OCI-LY7 (cell line): ENCODE measurements around the gene USP37. TPM values are rescaled to one million over a fixed set of nuclear protein-coding genes. Genes with fewer than 3 reads are reported as not detected.
"Not testable (repeated sequence)": the region's sequence is repeated elsewhere in the genome, so short reads cannot be mapped to it uniquely, and the experiment has no call there.

ENCODE experiments used
- BruUV-seq: library from RNA; stranded (reverse); fragments of 400-500 nt; replicated peaks from 2 replicates; lab custom pipeline; 2021; lab: Mats Ljungman, UMichigan
- CTCF ChIA-PET: fragments of 300-600 bp; sonication (Branson Sonifier 250); formaldehyde crosslinking; loops from one replicate; lab custom pipeline; 2022; ENCODE audit warnings: antibody characterized with exemption; ENCODE audit not compliant: unreplicated experiment; lab: Charles Lee
- POLR2A ChIA-PET: fragments of 300-600 bp; sonication (Branson Sonifier 250); formaldehyde crosslinking; loops from one replicate; lab custom pipeline; 2022; ENCODE audit warnings: antibody characterized with exemption; lab: Charles Lee
- DNase-seq: peaks from one replicate; pipeline ENCODE4 v3.0.0-alpha.2; 2015; ENCODE audit warnings: low spot score
- H2AFZ ChIP-seq: fragments of 200-600 bp; sonication (generic), shearing (Covaris generic); 2 replicates; pipeline ENCODE4 v1.6.1; 2014; ENCODE audit warnings: mild to moderate bottlenecking, antibody characterized with exemption, low read length, moderate library complexity
- H3K27ac ChIP-seq: fragments of 200-600 bp; sonication (generic); 2 replicates; pipeline ENCODE4 v1.5.1; 2014; ENCODE audit warnings: mixed run types, low read depth, mild to moderate bottlenecking, moderate library complexity, low read length, inconsistent platforms; ENCODE audit not compliant: poor library complexity, severe bottlenecking
- H3K36me3 ChIP-seq: fragments of 200-600 bp; sonication (generic); 2 replicates; pipeline ENCODE4 v1.6.1; 2014; ENCODE audit warnings: mild to moderate bottlenecking, antibody characterized with exemption, low read length, moderate library complexity, mixed read lengths; ENCODE audit not compliant: insufficient read depth
- H3K4me1 ChIP-seq: fragments of 200-600 bp; sonication (generic); 2 replicates; pipeline ENCODE4 v1.5.1; 2014; ENCODE audit warnings: mild to moderate bottlenecking, low read length; ENCODE audit not compliant: insufficient read depth, poor library complexity, severe bottlenecking
- H3K4me2 ChIP-seq: fragments of 200-600 bp; sonication (generic); 2 replicates; pipeline ENCODE4 v1.6.1; 2014; ENCODE audit warnings: mild to moderate bottlenecking, low read length
- H3K4me3 ChIP-seq: fragments of 200-600 bp; sonication (generic); 2 replicates; pipeline ENCODE4 v1.5.1; 2014; ENCODE audit warnings: mild to moderate bottlenecking, low read depth, low read length; ENCODE audit not compliant: poor library complexity, severe bottlenecking
- H3K79me2 ChIP-seq: fragments of 200-600 bp; sonication (generic); 2 replicates; pipeline ENCODE4 v1.6.1; 2016; ENCODE audit warnings: low read depth, mild to moderate bottlenecking, low read length, moderate library complexity, mixed read lengths; ENCODE audit not compliant: insufficient read depth
- H3K9me2 ChIP-seq: fragments of 200-600 bp; sonication (generic); 2 replicates; pipeline ENCODE4 v1.6.1; 2016; ENCODE audit warnings: mild to moderate bottlenecking, low read length, mixed read lengths; ENCODE audit not compliant: insufficient read depth
- H3K9me3 ChIP-seq: fragments of 200-600 bp; sonication (generic); 2 replicates; pipeline ENCODE4 v1.6.1; 2014; ENCODE audit warnings: mild to moderate bottlenecking, mixed run types, low read length, mixed read lengths
- H4K20me1 ChIP-seq: fragments of 200-600 bp; sonication (generic); 2 replicates; pipeline ENCODE4 v1.6.1; 2014; ENCODE audit warnings: mild to moderate bottlenecking, antibody characterized with exemption, low read length, moderate library complexity, mixed read lengths; ENCODE audit not compliant: insufficient read depth
- EZH2phosphoT487 ChIP-seq: fragments of 200-600 bp; sonication (generic); IDR thresholded peaks from 2 replicates; pipeline ENCODE4 v1.6.1; 2018; ENCODE audit warnings: low read depth, borderline replicate concordance, mild to moderate bottlenecking, mixed run types, antibody characterized with exemption, low read length, moderate library complexity, mixed read lengths
- intact Hi-C: fragments of 100-400 bp; cut with micrococcal nuclease; formaldehyde crosslinking; loops from one replicate; pipeline ENCODE4 v1.10.0; 2022; ENCODE audit not compliant: unreplicated experiment
- total RNA-seq, 2 experiments: library from RNA; depleted of rRNA in 1 of 2; stranded (reverse); fragments of >200 nt in 1 of 2; shearing (Covaris generic) in 1 of 2; gene quantifications; 2 replicates each; pipeline ENCODE4 v1.2.3, GENCODE V29; 2014 to 2022
- TF ChIP-seq, protein P1 (sequence below): fragments of 200-600 bp; sonication (generic); conservative IDR thresholded peaks from 2 replicates; pipeline ENCODE4 v1.5.1; 2014; ENCODE audit warnings: mild to moderate bottlenecking, antibody characterized with exemption, low read length, moderate library complexity, mixed read lengths

USP37 gene
- total RNA-seq, 2 experiments from 2014 or later, result 23.3 to 32.4 TPM

DNA sequence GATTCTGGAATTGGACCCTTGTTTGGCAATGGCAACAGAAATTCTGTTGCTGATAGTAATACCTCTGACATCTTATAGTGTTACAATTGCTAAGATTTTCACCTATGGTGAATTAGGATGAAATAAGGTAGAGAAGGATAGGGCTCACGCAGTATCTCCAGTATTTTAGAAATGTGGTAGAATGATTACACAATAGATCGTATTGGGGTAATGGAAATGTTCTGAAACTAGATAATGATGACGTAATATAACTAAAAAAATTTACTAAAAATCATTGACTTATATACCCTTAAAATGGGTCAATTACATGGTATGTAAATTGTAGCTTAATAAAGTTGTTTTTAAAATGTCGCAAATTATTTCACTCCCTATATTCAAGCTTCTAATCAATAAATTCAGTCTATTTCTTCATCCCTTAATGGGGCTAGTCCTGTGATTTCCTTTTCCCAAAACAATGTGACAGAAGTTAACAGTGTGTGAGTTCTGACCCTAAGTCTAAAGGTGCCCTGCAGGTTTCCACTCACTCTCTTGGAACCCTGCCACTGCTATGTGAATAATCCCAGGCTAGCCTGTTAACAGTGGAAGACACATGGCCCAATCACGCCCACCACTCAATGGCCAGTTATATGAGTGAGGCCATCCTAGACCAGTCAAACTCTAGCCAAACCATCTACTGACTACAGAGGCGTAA lies 31.2 kb downstream of the USP37 start:
- ChIA-PET POLR2A (no interaction called here), CTCF (no interaction called here)
- Histone ChIP-seq H3K36me3 (peaks cover 97% of the 10 kb centered on the region), H4K20me1 (no peaks in the 10 kb centered on the region), H3K27ac (no peak overlapping the region), H3K4me3 (no peak overlapping the region), H3K4me2 (no peak overlapping the region), H3K79me2 (no peaks in the 10 kb centered on the region), H3K9me3 (no peaks in the 10 kb centered on the region), H3K4me1 (no peaks in the 10 kb centered on the region), H2AFZ (no peak overlapping the region), H3K9me2 (no peaks in the 10 kb centered on the region)
- DNase-seq, result no peak
- TF ChIP-seq EZH2phosphoT487, result no peak
- TF ChIP-seq, protein P1, sequence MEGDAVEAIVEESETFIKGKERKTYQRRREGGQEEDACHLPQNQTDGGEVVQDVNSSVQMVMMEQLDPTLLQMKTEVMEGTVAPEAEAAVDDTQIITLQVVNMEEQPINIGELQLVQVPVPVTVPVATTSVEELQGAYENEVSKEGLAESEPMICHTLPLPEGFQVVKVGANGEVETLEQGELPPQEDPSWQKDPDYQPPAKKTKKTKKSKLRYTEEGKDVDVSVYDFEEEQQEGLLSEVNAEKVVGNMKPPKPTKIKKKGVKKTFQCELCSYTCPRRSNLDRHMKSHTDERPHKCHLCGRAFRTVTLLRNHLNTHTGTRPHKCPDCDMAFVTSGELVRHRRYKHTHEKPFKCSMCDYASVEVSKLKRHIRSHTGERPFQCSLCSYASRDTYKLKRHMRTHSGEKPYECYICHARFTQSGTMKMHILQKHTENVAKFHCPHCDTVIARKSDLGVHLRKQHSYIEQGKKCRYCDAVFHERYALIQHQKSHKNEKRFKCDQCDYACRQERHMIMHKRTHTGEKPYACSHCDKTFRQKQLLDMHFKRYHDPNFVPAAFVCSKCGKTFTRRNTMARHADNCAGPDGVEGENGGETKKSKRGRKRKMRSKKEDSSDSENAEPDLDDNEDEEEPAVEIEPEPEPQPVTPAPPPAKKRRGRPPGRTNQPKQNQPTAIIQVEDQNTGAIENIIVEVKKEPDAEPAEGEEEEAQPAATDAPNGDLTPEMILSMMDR, result no peak
- no TSS peak for BruUV-seq
- intact Hi-C loops, result no loop called here

DNA sequence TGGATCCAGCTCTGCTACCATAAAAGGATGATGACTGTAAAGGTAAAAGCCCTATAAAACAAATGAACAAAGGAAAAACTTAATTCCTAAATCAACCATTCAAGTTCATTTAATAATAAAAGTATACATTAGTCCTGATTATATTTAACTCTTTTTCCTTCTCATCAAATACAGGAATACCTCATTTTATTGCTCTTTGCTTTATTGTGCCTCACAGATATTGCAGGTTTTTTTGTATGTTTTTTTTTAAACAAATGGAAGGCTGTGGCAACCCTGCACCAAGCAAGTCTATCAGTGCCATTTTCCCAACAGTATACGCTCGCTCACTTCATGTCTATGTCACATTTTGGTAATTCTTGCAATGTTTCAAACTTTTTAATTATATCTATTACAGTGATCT lies 38.2 kb downstream of the USP37 start:
- Histone ChIP-seq H3K27ac (no peak overlapping the region), H3K9me3 (no peaks in the 10 kb centered on the region), H2AFZ (no peak overlapping the region), H3K79me2 (no peaks in the 10 kb centered on the region), H3K4me2 (no peak overlapping the region), H3K4me3 (no peak overlapping the region), H3K36me3 (peaks cover 98% of the 10 kb centered on the region), H4K20me1 (no peaks in the 10 kb centered on the region), H3K9me2 (no peaks in the 10 kb centered on the region), H3K4me1 (no peaks in the 10 kb centered on the region)
- CTCF ChIA-PET, result no interaction called here
- no TSS peak for BruUV-seq
- POLR2A ChIA-PET, result interaction anchor here (0.9 kb wide), 1 partner anchor 15 kb away, joined by 3 read pairs; no protein-coding TSS in a partner anchor
- TF ChIP-seq, protein P1, result no peak
- no peak for TF ChIP-seq EZH2phosphoT487
- DNase-seq, result no peak
- intact Hi-C loops, result no loop called here

DNA sequence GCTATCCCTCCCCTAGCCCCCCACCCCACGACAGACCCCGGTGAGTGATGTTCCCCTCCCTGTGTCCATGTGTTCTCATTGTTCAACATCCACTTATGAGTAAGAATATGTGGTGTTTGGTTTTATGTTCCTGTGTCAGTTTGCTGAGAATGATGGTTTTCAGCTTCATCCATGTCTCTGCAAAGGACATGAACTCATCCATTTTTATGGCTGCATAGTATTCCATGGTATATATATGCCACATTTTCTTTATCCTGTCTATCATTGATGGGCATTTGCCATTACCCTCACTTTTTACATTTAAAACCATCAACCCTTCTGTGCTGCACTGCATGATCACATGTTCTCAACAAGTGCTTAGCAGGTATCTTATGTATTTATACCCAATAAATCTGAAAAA lies 39.7 kb downstream of the USP37 start:
- H3K4me2 ChIP-seq, BruUV-seq, H3K4me1 ChIP-seq, H3K79me2 ChIP-seq, DNase-seq, H3K27ac ChIP-seq, H2AFZ ChIP-seq, intact Hi-C loops, H3K4me3 ChIP-seq, H3K9me2 ChIP-seq, H3K9me3 ChIP-seq, H4K20me1 ChIP-seq: not testable (repeated sequence)
- ChIA-PET POLR2A (interaction anchor here (0.6 to 1.0 kb wide), 6 partner anchors 10 to 180 kb away, joined by 3 to 4 read pairs (median 3); no protein-coding TSS in a partner anchor), CTCF (interaction anchor here (0.5 kb wide), 1 partner anchor 141 kb away, joined by 3 read pairs; no protein-coding TSS in a partner anchor)
- peaks cover 99% of the 10 kb centered on the region for H3K36me3 ChIP-seq
